Left forelimb (tissue), 1 donor: ENCODE results near the gene ANKRD33B.
"Not testable (repeated sequence)": the region's sequence is repeated elsewhere in the genome, so short reads cannot be mapped to it uniquely, and the experiment has no call there.

Experiments
- DNase-seq: peaks from one replicate; pipeline ENCODE4 v3.0.0-alpha.2; 2018; ENCODE audit warnings: low spot score

Gene ANKRD33B

DNA sequence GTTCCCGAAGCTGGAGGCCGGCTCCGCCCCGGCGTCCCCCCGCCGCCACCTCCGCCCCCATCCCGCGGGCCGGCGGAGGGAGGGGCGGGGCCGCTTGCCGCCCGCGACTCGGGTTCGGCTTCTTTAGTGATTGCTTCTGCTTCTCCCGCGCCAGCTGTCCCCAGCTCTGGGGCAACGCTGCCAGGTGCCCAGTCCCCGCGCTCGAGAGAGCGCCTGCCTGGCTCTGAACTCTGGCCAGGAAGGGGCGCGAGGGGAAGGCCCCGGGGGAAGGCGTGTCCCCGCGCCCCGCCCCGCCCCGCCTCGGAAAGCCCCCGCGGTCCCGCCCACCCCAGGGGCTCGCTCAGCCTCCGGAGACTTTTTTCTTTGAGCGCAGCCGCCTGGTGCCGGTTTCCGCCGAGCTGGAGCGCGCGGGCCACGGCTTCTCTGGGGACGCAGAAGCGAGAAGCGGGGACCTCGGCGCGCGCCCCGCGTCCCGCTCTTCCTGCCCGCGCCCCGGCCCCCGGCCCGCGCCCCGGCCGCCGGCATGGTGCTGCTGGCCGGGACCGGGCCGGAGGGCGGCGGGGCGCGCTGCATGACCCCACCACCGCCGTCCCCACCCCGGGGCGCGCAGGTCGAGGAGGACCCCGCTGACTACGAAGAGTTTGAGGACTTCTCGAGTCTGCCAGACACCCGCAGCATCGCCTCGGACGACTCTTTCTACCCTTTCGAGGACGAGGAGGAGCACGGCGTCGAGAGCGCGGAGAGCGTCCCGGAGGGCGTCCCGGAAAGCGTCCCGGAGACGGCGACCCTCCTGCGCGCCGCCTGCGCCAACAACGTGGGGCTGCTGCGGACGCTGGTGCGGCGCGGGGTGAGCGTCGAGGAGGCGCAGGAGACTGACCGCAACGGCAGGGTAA lies at the start of gene ANKRD33B:
Gene ANKRD33B, plus strand, starts transcription at position 126 of the 893 bp plus-strand sequence. Its CDS starts 398 bp downstream, at position 524.
- DNase-seq = no peak

DNA sequence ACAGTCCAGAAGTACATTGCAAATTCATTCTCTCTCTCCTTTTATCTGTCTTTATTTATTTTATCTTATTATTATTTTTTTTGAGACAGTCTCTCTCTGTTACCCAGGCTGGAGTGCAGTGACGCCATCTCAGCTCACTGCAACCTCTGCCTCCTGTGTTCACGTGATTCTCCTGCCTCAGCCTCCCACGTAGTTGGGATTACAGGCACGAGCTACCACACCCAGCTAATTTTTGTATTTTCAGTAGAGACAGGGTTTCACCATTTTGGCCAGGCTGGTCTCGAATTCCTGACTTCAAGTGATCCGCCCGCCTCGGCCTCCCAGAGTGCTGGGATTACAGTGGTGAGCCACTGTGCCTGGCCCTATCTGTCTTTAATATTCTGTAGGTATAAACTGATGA lies 49.3 kb upstream of the ANKRD33B start:
- DNase-seq = not testable (repeated sequence)

DNA sequence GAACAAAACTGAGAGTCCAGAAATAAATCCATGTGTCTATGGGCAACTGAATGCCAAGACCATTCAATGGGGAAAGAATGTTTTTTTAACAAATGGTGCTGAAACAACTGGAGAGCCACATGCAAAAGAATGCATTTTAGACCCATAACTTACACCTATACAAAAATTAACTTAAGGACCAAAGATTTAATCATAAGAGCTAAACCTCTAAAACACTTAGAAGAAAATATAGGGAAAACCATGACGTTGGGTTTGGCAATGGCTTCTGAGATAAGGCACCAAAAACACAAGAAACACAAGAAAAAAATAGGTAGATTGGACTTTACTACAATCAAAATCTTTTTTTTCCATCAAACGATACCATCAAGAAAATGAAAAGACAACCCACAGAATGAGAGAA lies 48.4 kb upstream of the ANKRD33B start:
- no peak for DNase-seq

DNA sequence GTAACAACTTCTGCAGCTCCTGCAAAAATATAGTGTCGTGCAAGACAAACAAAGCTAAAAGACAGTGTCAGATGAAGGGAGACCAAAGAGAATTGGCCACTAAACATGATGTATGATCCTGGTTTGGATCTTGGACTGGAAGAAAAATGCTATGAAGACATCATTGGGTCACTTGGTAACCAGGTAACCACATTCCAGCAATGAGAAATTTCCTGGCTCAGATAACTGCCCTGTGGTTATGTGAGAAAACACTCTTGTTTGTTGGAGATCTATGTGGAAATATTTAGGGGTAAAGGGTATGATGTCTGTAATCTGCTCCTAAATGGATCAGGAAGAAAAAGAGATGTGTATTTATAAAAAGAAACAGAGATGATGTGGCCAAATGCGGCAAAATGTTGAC lies 45.5 kb upstream of the ANKRD33B start:
- no peak for DNase-seq

DNA sequence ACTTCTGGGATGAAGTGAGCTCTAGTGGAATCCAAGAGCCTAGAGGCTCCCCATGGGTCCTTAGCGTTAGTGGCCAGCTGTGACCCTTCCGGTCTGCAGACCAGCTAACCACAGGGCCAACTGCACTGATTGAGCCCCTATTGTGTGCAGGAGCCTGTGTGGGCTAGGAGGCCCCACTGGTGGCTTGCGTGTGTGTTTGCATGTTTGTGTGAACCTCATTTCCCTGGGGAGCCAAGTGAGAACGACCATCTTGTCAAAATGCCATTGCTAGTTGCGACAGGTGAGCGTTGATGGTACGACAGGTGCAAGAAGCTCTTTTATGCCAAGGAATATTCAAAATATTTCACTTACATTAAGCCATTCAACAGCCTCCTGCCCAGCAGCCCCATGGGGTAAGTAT lies 44.1 kb upstream of the ANKRD33B start:
- no peak for DNase-seq

DNA sequence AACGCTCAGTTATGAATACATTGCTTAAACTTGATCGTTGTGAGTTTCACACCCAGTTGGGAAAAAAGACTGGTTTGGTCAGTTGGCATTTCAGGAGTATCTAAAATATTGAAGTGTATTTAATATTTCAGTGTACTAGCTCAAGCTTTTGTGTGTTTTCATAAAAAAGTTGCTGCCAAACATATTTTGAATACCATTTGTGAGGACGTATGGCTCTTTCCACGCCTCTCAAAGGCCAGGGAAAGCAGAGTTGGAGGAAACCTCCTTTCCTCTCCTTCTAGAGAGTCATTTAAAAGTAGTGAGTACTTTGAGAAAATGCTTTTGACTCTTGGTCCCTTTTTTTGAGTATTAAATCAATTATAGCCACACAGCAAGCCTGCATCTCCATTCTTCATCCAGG lies 43.2 kb upstream of the ANKRD33B start:
- no peak for DNase-seq

DNA sequence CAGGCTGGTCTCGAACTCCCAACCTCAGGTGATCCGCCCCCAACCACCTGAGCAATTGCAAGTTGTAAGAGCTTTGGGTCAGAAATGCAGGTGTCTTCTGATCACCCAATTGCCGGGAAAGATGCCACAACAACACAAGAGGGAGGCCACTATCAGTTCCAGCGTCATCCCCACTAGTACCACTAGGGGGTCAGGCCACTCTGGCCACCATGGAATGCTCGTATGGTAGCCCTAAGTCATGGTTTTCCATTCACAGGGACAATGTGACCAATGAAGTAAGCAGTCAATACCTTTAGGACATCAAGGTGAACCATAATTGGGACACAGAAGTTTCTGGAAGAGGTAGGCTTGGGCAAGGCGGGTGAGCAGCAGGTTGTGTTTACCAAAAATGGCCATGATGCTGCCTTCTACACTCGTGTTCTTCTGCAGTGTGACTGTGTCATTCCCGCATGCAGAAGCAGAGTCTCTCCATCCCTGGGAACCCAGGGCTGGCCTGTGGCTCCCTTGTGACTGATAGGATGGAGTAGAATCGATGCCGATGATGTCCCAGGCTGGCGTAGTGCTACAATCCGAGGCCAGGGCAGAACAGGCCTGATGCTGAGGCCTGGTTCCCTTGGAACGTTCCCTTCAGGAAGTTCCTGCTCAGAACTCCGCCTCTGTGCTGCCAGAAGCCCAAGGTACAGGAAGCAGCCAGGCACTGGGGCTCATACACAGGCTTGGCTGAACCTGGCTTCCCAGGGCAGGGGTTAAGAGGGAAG lies 42.2 kb upstream of the ANKRD33B start:
- peak; percentile 36 for DNase-seq

DNA sequence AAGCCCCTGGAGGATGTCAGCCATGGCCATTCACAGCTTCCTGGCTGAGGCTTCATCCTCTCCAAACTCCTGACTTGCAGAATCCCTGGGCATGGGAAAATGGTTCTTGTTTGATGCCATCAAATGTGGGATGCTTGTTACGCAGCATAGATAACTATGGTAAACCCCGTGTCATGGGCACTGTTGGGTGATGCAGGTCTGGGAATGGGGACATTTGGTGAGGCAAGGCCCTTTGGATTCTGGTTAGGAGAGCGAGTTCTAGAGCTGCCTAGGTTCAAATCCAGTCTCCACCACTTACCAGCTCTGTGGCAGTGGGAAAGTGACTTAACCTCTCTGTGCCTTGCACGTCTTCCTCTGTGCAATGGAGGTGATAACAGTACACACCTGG lies 41.7 kb upstream of the ANKRD33B start:
- peak; percentile 23 for DNase-seq

DNA sequence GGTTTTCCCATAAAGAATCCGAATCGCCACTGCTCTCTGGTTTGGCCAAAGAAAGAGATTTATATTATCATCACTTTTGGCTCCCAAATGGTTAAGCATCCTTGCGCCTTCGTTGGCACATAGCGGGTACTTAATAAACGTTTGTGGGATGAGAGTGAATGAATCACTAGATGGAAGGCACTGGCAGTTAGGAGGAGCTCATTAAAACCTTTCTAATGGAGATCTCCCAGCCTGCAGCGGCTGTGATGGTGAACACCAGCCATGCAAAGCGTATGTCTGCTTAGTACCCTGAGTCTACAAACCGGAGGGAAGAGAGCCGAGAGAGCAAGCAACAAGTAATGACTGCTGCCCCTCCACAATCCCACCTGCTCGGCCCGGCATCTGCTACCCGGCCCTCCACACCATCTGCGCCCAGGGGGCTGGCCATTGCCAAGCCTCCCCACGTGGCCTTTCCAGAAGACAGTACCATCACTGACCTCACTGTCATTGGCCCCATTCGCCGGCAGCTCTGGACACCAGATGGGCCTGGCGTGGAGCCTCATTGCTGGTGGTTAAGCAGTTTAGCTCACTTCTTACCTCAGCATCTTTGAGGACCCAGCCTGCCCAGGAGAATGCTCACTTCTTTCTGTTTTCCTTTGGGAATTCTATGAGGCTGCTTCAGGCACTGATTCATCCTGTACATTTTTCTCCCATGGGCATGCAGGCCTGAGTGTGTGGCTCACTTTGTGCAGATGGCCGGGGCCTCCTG lies 39.3 kb upstream of the ANKRD33B start:
- no peak for DNase-seq

DNA sequence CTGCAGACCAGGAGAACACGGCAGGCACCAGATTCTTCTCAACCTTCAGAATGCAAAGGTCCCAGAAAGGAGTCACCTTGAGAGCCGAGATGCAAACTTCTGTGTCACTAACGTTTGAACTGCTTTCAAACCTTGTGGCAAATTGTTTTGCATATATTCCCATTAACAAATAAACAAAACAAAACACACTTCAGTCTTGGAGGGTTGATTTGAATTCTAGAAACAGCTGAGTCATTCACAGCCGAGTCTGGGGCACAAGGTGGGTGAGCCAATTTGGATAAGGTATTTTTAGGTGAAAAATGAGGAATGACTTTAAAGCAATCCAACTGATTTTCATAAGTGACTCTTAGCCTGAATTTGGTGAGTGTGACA lies 38.8 kb upstream of the ANKRD33B start:
- no peak for DNase-seq

DNA sequence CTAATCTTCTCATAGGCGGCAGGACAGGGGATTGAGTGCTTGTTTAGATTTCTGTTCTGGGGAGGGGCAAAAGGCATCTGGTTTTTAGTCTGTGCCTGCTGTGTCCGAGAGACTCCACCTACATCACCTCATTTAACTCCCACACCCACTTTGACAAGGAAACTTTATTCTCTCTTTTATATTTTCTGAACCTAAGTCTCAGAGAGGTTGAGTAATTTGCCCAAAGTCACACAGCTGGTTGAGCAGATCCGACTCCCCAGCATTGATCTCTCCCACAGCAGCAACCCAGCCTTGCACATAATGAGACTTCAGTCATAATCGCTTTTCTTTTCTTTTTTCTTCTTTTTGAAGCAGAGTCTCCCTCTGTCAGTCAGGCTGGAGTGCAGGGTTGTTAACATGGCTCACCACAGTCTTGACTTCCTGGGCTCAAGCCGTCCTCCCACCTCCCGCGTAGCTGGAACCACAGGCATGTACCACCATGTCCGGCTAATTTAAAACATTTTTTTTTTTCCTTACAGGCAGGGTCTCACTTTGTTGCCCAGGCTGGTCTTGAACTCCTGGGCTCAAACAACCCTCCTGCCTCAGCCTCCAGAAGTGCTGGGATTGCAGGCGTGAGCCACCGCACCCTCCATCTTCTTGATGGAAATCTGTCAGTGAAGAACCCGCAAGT lies 36.5 kb upstream of the ANKRD33B start:
- no peak for DNase-seq

DNA sequence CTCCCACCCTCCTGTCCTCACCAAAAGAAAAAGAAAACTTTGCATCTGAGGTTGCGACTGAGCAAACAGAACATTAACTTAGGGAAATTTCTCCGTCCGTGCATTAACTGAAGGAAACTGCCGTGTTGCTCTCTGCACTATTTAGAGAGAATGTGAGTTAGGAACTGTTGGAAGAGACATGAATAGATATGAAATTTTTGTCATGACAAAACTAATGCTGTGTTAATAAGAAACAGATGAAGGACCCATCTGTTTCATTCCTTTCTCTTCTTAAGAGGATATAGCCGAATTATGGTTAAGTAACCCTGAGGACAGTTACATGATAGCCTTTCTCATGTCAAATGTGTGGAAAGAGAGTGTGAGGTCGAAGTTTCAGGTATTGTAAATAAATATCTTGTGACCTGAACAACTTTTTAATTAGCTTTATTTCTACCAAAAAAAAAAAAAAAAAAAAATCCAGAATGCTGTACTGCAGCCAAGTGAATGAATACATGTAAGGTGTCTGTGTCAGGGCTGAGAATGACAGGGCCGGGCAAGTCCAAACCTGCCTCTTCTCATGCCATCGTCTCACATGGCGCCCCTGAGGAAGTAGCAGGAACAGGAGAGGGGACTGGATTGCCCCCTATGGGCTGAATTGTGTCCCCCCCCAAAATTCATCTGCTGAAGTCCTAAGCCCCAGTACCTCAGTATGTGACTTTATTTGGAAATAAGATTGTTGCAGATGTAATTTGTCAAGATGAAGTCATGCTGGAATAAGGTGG lies 35.6 kb upstream of the ANKRD33B start:
- DNase-seq = no peak

DNA sequence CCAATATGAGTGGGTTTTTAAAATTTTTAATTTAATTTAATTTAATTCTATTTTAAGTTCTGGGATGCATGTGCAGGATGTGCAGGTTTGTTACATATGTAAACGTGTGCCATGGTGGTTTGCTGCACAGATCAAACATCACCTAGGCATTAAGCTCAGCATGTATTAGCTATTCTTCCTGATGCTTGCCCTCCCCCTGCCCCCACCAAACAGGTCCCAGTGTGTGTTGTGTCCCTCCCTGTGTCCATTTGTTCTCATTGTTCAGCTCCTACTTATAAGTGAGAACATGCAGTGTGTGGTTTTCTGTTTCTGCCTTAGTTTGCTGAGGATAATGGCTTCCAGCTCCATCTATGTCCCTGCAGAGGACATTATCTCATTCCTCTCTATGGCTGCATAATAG lies 35.0 kb upstream of the ANKRD33B start:
- DNase-seq = no peak

DNA sequence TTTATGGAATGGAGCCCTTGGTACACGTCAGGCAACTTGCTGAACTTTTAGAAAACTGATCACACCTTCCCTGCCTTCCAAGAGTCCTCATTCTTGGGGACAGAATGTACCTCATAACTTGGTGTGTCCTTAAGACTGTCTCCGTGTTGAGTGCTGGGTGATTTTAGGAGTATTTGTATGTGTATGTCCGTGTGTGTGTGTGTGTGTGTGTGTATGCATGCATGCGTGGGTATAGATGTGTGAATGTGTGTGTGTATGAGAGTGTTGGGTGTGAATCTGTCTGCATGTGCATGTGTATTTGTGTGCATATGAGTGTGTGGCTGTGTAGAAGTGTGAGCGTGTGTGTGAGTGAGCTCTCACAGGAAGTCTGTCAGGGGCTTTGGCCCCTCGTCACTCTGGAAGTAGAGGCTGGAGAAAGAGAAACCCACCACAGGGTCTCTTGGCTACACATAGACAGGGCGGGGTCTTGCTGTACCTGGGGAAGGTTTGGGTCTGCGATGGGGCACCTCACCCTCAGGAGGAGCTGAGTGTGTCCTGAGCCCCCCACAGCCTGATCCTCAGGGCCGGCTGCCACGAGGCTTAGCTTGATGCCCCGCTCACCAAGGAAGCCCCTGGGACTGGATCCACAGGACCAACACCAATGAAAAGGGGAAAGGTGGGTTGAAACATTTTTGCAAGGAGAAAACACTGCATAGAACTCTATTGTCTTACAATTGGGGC lies 33.1 kb upstream of the ANKRD33B start:
- no peak for DNase-seq

DNA sequence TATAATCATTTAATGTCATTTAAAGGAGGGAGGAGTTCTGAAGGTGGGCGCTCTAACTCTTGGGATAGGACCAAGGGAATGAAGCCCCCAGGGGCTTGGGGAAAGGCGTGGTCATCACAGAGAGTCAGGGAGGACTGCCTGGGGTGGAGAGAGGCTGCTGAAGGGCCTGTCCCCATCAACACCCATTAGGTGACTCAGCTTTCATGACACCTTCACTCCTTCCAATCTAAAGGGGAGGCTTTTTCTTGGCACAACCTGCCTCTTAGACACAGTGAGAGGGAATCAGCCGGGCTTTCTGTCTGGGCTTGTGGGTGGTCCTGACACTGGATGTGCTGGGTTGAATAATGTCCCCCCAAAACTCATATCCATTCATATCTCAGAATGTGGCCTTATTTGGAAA lies 31.4 kb upstream of the ANKRD33B start:
- DNase-seq = no peak

DNA sequence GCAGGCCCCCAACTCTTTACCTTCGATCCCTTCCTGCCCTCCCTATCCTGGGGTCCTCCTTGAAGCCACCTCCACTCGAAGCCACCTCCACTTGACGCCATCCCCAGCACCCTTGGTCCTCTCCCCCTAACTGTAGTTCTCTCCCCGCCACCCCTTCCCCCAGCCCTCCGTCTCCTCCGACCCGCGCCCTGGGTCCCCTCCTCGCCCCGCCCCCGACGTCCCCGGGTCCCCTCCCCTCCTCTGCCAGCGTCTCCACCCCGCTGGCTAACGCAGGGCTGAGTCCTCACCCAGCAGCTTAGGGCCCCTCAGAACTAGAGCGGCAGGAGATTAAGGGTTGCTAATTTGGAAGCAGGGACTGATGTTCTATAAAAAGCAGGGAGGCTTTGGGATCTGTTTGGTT lies 30.6 kb upstream of the ANKRD33B start:
- DNase-seq = no peak

DNA sequence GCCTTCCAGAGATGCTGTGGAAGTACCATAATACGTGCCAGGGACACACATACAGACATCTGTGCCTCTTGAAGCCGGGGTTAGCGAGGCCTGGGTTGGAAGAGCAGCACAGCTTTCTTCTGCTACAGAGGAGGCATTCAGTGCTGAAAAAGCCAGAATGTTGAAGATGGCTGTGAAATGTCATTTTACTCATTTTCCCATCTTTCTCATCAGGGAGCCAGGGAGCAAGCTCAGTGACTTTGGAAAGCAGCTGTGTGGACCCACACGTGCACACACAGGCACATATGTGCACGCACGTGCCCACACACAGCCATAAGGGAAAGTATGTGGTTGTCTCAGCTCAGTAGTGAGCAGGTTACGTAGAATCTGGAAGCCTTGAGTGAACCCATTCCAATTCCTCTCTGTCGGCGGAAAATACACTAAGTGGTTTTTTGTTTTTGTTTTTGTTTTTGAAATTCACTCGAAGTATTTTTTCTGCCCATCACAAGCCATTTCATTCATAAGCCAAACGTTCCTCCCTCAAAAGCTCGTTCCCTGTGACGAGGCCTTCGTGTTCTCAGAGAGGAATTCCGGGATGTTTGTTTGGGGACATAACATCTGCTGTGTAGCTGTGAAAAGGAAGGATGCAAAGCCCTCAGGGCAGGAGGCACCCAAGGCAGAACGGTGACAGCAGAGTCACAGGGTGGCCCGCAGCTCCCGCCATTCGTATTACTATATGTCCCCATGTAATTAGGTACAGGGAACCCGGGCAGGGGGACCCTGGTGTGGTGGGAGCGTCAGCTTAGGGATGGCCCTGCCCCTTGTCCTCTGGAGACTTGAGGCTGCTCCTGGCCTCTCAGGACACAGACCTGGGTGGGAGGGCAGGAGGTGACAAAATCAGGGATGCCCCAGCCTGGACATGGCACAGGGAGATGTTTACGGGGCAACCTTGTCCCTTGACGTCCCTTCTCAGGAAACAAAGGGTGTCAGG lies 29.0 kb upstream of the ANKRD33B start:
- no peak for DNase-seq

DNA sequence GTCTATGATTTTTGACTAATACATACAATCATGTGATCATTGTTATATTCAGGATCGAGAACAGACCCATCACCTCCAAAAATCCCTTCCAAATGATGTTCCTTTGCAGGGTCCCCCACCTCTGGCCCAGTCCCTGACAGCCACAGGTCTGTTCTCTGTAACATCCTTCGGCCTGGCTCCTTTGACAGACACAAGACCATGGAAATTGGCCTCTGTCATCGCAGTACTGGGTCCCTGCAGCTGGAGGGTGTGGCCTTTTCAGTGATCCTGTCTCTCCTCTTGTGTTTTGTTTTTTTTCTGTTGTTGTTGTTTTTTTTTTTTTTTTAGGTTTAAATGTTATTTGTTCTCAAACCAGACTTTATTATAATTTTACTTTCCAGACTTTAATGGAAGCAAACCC lies 27.4 kb upstream of the ANKRD33B start:
- no peak for DNase-seq

DNA sequence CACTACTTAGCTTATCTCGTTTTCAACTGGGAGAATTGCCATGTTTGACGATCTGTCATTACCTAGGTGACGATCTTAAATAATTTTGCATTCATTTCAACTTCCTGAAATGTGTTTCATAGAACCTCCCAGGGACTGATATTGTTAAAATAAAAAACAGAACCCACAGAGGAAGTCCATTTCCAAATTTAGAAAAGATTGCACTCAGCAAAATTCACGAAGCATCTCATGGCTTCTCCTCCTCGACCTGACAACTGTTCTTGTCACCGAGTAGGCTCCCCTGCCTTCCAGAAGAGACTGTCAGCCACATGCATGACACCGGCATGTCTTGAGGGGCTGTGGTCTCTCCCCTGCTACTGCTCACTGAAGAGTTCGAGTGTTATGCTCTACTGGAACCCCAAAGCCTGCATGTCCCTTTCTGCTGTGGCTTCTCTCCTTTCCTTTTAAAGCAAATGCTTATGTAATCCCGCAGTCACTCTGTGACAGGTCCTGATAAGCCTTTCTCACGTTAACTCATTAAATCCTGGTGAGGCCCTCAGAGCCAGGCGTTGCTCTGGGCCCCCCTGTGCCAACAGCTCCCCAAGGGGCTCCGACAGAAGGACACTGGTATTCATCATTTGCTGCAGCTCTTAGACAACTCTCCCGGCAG lies 26.8 kb upstream of the ANKRD33B start:
- no peak for DNase-seq
